ENCODE measurements around the gene BIN1. TPM values are rescaled to one million over a fixed set of nuclear protein-coding genes. Genes with fewer than 3 reads are reported as not detected.
A peak's percentile ranks its signal among the peaks of the same experiment; 100 is the strongest.

The BIN1 gene
- total RNA-seq, 1 donor from 2014 or later, result 26.9 TPM

GRCh38 chr2:127149384-127149783 is 42.4 kb upstream of the BIN1 start:
- Histone ChIP-seq H4K20me1 (ENCODE audit: low read depth) (no peaks in the 10 kb centered on the region), H3K27me3 (no peaks in the 10 kb centered on the region), H3K4me1 (peaks cover 9% of the 10 kb centered on the region), H3K79me2 (ENCODE audit: low read depth) (no peaks in the 10 kb centered on the region), H3K9ac (no peak overlapping the region), H3K27ac (no peak overlapping the region), H3K4me2 (no peak overlapping the region), H3F3A (ENCODE audit: low read depth) (peaks cover 15% of the 10 kb centered on the region), H2AFZ (replicated peaks) (no peak overlapping the region), H3K4me3 (no peak overlapping the region), H3K9me3 (ENCODE audit: low read depth) (no peaks in the 10 kb centered on the region), H3K36me3 (no peaks in the 10 kb centered on the region)
- Mint-ChIP-seq H3K27ac (no peak overlapping the region), H3K4me3 (no peak overlapping the region), H3K27me3 (ENCODE audit: insufficient read depth, low read depth) (no peaks in the 10 kb centered on the region), H3K4me1 (peaks cover 13% of the 10 kb centered on the region), H3K9me3 (peaks cover 7% of the 10 kb centered on the region), H3K36me3 (no peaks in the 10 kb centered on the region)
- DNase-seq (ENCODE audit: low spot score), result no peak
- TF ChIP-seq EZH2 (IDR thresholded peaks at IDR 0.05) (no peak), CTCF (IDR thresholded peaks at IDR 0.05) (no peak), EZH2phosphoT487 (IDR thresholded peaks at IDR 0.05) (no peak)

- no peaks in the 10 kb centered on the region for H3K36me3 Mint-ChIP-seq
- no peak overlapping the region for H3K4me3 Mint-ChIP-seq
- H3K27me3 Mint-ChIP-seq (ENCODE audit: insufficient read depth, low read depth), result peaks cover 2% of the 10 kb centered on the region
- H3K4me3 ChIP-seq, result no peak overlapping the region
- H3F3A ChIP-seq (ENCODE audit: low read depth), result peaks cover 17% of the 10 kb centered on the region
- peak overlapping the region; percentile 5 for H3K4me2 ChIP-seq
- peak; percentile 58 for DNase-seq (ENCODE audit: low spot score)
- H3K79me2 ChIP-seq (ENCODE audit: low read depth), result no peaks in the 10 kb centered on the region
- H3K9ac ChIP-seq, result no peak overlapping the region
- no peaks in the 10 kb centered on the region for H4K20me1 ChIP-seq (ENCODE audit: low read depth)
- H3K27ac ChIP-seq, result no peak overlapping the region
- peaks cover 7% of the 10 kb centered on the region for H3K9me3 Mint-ChIP-seq
- no peaks in the 10 kb centered on the region for H3K9me3 ChIP-seq (ENCODE audit: low read depth)
- peak overlapping the region; percentile 61 for H2AFZ ChIP-seq (replicated peaks)
- TF ChIP-seq EZH2phosphoT487 (IDR thresholded peaks at IDR 0.05), result no peak
- TF ChIP-seq CTCF (IDR thresholded peaks at IDR 0.05), result no peak
- TF ChIP-seq EZH2 (IDR thresholded peaks at IDR 0.05), result no peak
- no peaks in the 10 kb centered on the region for H3K27me3 ChIP-seq
- H3K4me1 ChIP-seq, result peaks cover 9% of the 10 kb centered on the region
- H3K27ac Mint-ChIP-seq, result no peak overlapping the region
- H3K36me3 ChIP-seq, result no peaks in the 10 kb centered on the region
- H3K4me1 Mint-ChIP-seq, result peaks cover 13% of the 10 kb centered on the region
These were observed 40.0 kb upstream of the BIN1 start for GRCh38 chr2:127146820-127147502.

GRCh38 chr2:127146071-127146725 is 39.2 kb upstream of the BIN1 start:
- Mint-ChIP-seq H3K27me3 (ENCODE audit: insufficient read depth, low read depth) (peaks cover 2% of the 10 kb centered on the region), H3K4me3 (no peak overlapping the region), H3K4me1 (peaks cover 13% of the 10 kb centered on the region), H3K27ac (no peak overlapping the region), H3K9me3 (peaks cover 5% of the 10 kb centered on the region), H3K36me3 (no peaks in the 10 kb centered on the region)
- H3K4me2 ChIP-seq, result no peak overlapping the region
- H3K27me3 ChIP-seq, result no peaks in the 10 kb centered on the region
- no peak for TF ChIP-seq CTCF (IDR thresholded peaks at IDR 0.05)
- no peak for TF ChIP-seq EZH2 (IDR thresholded peaks at IDR 0.05)
- no peak for TF ChIP-seq EZH2phosphoT487 (IDR thresholded peaks at IDR 0.05)
- no peaks in the 10 kb centered on the region for H3K79me2 ChIP-seq (ENCODE audit: low read depth)
- no peak overlapping the region for H2AFZ ChIP-seq (replicated peaks)
- no peak overlapping the region for H3K9ac ChIP-seq
- no peak overlapping the region for H3K4me3 ChIP-seq
- no peak for DNase-seq (ENCODE audit: low spot score)
- no peaks in the 10 kb centered on the region for H3K9me3 ChIP-seq (ENCODE audit: low read depth)
- peaks cover 9% of the 10 kb centered on the region for H3K4me1 ChIP-seq
- H3F3A ChIP-seq (ENCODE audit: low read depth), result peaks cover 17% of the 10 kb centered on the region
- H3K27ac ChIP-seq, result no peak overlapping the region
- H3K36me3 ChIP-seq, result no peaks in the 10 kb centered on the region
- H4K20me1 ChIP-seq (ENCODE audit: low read depth), result no peaks in the 10 kb centered on the region

Measured in neural progenitor cell (in vitro differentiated cells).